ENCODE measurements around the gene RIPK4. TPM values are rescaled to one million over a fixed set of nuclear protein-coding genes. Genes with fewer than 3 reads are reported as not detected.

The RIPK4 gene
- total RNA-seq, 4 donors from 2014 or later, result 4.4 to 20.5 (median 10.6) TPM

DNA sequence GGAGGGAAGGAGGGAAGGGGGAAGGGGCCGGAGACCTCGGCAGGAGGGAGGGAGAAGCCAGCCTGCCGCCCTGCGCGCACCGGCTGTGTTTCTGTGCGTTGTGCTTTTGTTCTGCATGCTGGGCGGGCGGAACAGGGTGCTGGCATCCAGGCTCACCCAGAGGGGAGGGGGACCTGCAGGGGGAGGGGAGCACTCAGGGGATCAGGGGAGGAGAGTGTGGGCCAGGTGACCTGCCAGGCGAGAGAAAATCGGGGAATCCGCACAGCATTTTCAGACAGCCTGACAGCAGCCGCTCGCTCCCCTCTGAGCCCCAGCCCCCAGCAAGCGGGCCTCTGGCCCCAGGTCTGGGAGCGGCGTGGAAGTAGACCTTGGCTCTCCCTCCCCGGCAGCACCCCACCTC lies 54.7 kb downstream of the RIPK4 start:
- WGBS, 2 donors (ENCODE audit: low coverage in 1 of 2), result 44% methylated on average over 18 of the region's 18 CpGs; no CpG with 5 or more reads in 1 of the 2 donors
- Histone ChIP-seq H3K4me3 (no peak overlapping the region), H3K36me3 (no peaks in the 10 kb centered on the region), H3K27me3 (peaks cover 8% of the 10 kb centered on the region), H3K27ac (peak overlapping the region in 2 of 4 donors; percentile 21 to 51), H3K9me3 (no peaks in the 10 kb centered on the region), H3K4me1 (peaks cover 0 to 40% (median 24%) of the 10 kb centered on the region in 4 donors)
- TF ChIP-seq, protein P1, sequence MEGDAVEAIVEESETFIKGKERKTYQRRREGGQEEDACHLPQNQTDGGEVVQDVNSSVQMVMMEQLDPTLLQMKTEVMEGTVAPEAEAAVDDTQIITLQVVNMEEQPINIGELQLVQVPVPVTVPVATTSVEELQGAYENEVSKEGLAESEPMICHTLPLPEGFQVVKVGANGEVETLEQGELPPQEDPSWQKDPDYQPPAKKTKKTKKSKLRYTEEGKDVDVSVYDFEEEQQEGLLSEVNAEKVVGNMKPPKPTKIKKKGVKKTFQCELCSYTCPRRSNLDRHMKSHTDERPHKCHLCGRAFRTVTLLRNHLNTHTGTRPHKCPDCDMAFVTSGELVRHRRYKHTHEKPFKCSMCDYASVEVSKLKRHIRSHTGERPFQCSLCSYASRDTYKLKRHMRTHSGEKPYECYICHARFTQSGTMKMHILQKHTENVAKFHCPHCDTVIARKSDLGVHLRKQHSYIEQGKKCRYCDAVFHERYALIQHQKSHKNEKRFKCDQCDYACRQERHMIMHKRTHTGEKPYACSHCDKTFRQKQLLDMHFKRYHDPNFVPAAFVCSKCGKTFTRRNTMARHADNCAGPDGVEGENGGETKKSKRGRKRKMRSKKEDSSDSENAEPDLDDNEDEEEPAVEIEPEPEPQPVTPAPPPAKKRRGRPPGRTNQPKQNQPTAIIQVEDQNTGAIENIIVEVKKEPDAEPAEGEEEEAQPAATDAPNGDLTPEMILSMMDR (IDR thresholded peaks at IDR 0.05), result no peak
- no peak for TF ChIP-seq POLR2AphosphoS5 (IDR thresholded peaks at IDR 0.05)
- no peak for TF ChIP-seq POLR2A (IDR thresholded peaks at IDR 0.05)
- no peak for TF ChIP-seq EP300 (IDR thresholded peaks at IDR 0.05; ENCODE audit: low read depth)
- intact Hi-C loops (cut with DNase I; ENCODE audit: low total_unique reads) (no loop called here), in situ Hi-C loops (cut with MboI; ENCODE audit: low pct_ligation_motif_present in 1 of 4, low pct_unique_long_range_greater_than_20kb in 1 of 4, low sequenced_read_pairs in 3 of 4) (no loop called here)
- DNase-seq, result no peak

DNA sequence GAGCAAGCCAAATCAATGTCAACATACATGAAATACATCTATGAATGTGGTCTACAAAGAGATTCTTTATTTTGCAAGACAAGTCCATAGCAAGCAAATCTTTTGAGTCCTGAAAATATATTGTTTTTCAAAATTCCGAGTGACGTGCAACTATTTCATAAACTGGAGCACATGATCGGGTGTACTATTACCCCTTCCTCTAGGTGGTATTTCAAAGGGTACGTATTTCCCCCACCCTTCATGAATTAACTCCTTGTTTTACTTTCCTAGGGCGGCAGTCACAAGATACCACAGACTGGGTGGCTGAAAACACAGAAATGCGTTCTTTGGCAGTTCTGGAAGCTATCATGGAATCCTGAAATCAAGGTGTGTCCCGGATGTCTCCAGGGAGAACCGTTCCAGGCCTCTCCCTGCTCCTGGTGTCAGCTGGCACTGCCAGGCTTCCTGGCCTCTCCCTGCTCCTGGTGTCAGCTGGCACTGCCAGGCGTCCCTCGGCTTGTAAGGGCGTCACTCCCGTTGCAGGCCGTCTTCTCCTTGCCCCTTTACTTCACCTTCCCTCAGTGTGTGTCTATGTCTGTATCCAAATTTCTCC lies 55.3 kb downstream of the RIPK4 start:
- H3K36me3 ChIP-seq, result no peaks in the 10 kb centered on the region
- in situ Hi-C loops (cut with MboI; ENCODE audit: low pct_ligation_motif_present in 1 of 4, low pct_unique_long_range_greater_than_20kb in 1 of 4, low sequenced_read_pairs in 3 of 4), result no loop called here
- TF ChIP-seq POLR2AphosphoS5 (IDR thresholded peaks at IDR 0.05) (peak in 1 of 3 donors; percentile 60), POLR2A (IDR thresholded peaks at IDR 0.05) (no peak), EP300 (IDR thresholded peaks at IDR 0.05; ENCODE audit: low read depth) (no peak)
- TF ChIP-seq, protein P1 (IDR thresholded peaks at IDR 0.05), result no peak
- DNase-seq, result peak; percentile 69
- peaks cover 8% of the 10 kb centered on the region for H3K27me3 ChIP-seq
- no peak overlapping the region for H3K4me3 ChIP-seq
- peak overlapping the region in 3 of 4 donors; percentile 21 to 51 (median 47) for H3K27ac ChIP-seq
- H3K9me3 ChIP-seq, result no peaks in the 10 kb centered on the region
- intact Hi-C loops (cut with DNase I; ENCODE audit: low total_unique reads), result no loop called here
- H3K4me1 ChIP-seq, result peaks cover 0 to 44% (median 26%) of the 10 kb centered on the region in 4 donors
- WGBS, 2 donors (ENCODE audit: low coverage in 1 of 2), result 58 to 68% methylated on average over 4 to 13 of the region's 13 CpGs

DNA sequence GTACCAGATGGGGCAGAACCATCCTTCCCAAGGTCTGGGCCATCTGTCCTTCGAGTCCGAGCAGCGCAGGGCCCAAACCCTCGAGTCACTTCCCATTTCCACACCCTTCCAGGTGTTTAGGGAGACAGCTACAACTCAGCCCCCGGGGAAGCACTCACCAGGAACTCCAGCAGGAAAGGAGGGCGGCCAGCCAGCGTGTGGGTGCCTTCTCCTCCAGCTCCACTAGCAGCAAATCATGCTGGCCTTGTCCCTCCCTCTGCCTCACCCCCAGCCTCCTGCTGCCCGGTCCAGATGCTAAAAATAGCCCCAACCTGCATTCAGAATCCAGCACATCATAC lies 56.1 kb downstream of the RIPK4 start:
- no peaks in the 10 kb centered on the region for H3K36me3 ChIP-seq
- H3K4me1 ChIP-seq, result peaks cover 4 to 43% (median 30%) of the 10 kb centered on the region in 4 donors
- in situ Hi-C loops (cut with MboI; ENCODE audit: low pct_ligation_motif_present in 1 of 4, low pct_unique_long_range_greater_than_20kb in 1 of 4, low sequenced_read_pairs in 3 of 4) (no loop called here), intact Hi-C loops (cut with DNase I; ENCODE audit: low total_unique reads) (no loop called here)
- TF ChIP-seq, protein P1 (IDR thresholded peaks at IDR 0.05), result no peak
- TF ChIP-seq POLR2AphosphoS5 (IDR thresholded peaks at IDR 0.05), result no peak
- TF ChIP-seq EP300 (IDR thresholded peaks at IDR 0.05; ENCODE audit: low read depth), result no peak
- TF ChIP-seq POLR2A (IDR thresholded peaks at IDR 0.05), result no peak
- H3K27ac ChIP-seq, result peak overlapping the region in 3 of 4 donors; percentile 21 to 51 (median 47)
- no peaks in the 10 kb centered on the region for H3K9me3 ChIP-seq
- 71% methylated on average over 8 of the region's 8 CpGs; no CpG with 5 or more reads in 1 of the 2 donors for WGBS, 2 donors (ENCODE audit: low coverage in 1 of 2)
- peaks cover 8% of the 10 kb centered on the region for H3K27me3 ChIP-seq
- no peak for DNase-seq
- no peak overlapping the region for H3K4me3 ChIP-seq

DNA sequence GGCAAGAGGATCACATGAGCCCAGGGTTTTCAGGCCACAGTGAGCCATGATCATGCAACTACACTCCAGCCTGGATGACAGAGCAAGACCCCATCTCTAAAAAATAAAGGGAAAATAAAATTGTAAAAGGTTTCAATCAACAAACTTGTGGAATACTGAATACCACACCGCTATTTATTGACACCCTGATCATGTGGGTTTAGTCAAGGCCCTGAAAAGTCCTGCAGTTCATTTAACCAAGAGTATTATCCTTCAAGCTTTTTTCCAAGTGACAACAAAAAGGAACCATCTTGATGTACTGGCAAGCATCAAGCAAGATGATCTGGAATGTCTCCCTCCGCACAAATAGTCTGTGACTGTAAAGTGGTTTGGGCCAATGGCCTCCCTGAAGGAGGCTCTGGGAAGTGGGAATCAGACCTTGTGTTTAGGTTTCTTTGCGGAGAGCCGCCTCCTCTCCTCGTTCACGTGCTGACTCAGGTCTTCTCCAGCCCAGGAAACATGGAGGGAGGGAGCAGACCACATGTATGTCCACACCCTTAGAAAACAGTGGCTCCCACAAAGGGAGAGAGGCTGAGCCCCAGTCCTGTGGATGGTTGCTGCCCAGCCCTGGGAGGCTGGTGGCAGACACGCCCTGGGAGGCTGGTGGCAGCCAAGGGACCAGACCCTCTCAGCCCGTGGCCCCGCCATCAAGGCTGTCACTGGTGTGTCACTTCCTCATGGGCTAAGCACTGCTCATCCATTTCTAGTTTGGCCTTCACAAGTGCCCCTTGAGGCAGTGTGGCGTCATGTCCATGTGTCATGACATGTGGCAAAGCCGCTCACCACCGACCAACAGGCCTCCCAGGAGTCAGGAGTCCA lies 56.7 kb downstream of the RIPK4 start:
- Histone ChIP-seq H3K9me3 (no peaks in the 10 kb centered on the region), H3K36me3 (no peaks in the 10 kb centered on the region), H3K27ac (peak overlapping the region in 2 of 4 donors; percentile 47 to 51), H3K4me1 (peaks cover 5 to 49% (median 31%) of the 10 kb centered on the region in 4 donors), H3K27me3 (peaks cover 8% of the 10 kb centered on the region), H3K4me3 (no peak overlapping the region)
- WGBS, 2 donors (ENCODE audit: low coverage in 1 of 2), result 81 to 100% methylated on average over 1 to 9 of the region's 12 CpGs
- DNase-seq, result no peak
- intact Hi-C loops (cut with DNase I; ENCODE audit: low total_unique reads) (no loop called here), in situ Hi-C loops (cut with MboI; ENCODE audit: low pct_ligation_motif_present in 1 of 4, low pct_unique_long_range_greater_than_20kb in 1 of 4, low sequenced_read_pairs in 3 of 4) (no loop called here)
- TF ChIP-seq POLR2A (IDR thresholded peaks at IDR 0.05), result no peak

Measured in transverse colon (tissue), 4 donors.